HepG2 (cell line): Measurements from ENCODE around the gene KLHL40. TPM values are rescaled to one million over a fixed set of nuclear protein-coding genes. Genes with fewer than 3 reads are reported as not detected.

Experiments
- CREB1 ChIP-seq, 2 experiments: fragments of 450-650 bp in 1 of 2; IDR thresholded peaks; 2 replicates each; pipeline ENCODE4 v1.6.1; 2016 to 2017; ENCODE audit warnings: control low read depth in 1 of 2, mild to moderate bottlenecking in 1 of 2, missing compliant biosample characterization in 1 of 2, missing genetic modification characterization in 1 of 2
- EEA1 ChIP-seq: sonication (generic); formaldehyde crosslinking; IDR thresholded peaks from 2 replicates; pipeline ENCODE4 v1.5.1; 2020; ENCODE audit warnings: mild to moderate bottlenecking, missing genetic modification reagents, borderline replicate concordance
- MXD4 ChIP-seq: IDR thresholded peaks from 2 replicates; pipeline ENCODE4 v1.6.1; 2016; ENCODE audit warnings: mild to moderate bottlenecking, missing biosample characterization, missing genetic modification reagents
- ONECUT2 ChIP-seq: sonication (generic); formaldehyde crosslinking; IDR thresholded peaks from 2 replicates; pipeline ENCODE4 v1.4.0; 2020; ENCODE audit warnings: missing genetic modification reagents
- ZNF121 ChIP-seq: sonication (generic); formaldehyde crosslinking; IDR thresholded peaks from 2 replicates; pipeline ENCODE4 v1.5.0; 2020; ENCODE audit warnings: mild to moderate bottlenecking, missing genetic modification reagents
- ZNF136 ChIP-seq: sonication (generic); formaldehyde crosslinking; IDR thresholded peaks from 2 replicates; pipeline ENCODE4 v1.8.1; 2022; ENCODE audit warnings: low read depth, mild to moderate bottlenecking, moderate library complexity, missing genetic modification reagents
- ZNF367 ChIP-seq: sonication (generic); formaldehyde crosslinking; IDR thresholded peaks from 2 replicates; pipeline ENCODE4 v1.4.0; 2020; ENCODE audit warnings: missing genetic modification reagents, borderline replicate concordance
- ZNF383 ChIP-seq: sonication (generic); formaldehyde crosslinking; IDR thresholded peaks from 2 replicates; pipeline ENCODE4 v1.4.0; 2020; ENCODE audit warnings: missing genetic modification reagents, mild to moderate bottlenecking, borderline replicate concordance
- ZNF451 ChIP-seq: sonication (generic); formaldehyde crosslinking; IDR thresholded peaks from 2 replicates; pipeline ENCODE4 v1.5.0; 2020; ENCODE audit warnings: mild to moderate bottlenecking, missing genetic modification reagents
- ZNF614 ChIP-seq: IDR thresholded peaks from 2 replicates; pipeline ENCODE4 v1.6.1; 2018; ENCODE audit warnings: missing biosample characterization, missing genetic modification reagents, inconsistent platforms, borderline replicate concordance
- ZNF652 ChIP-seq: IDR thresholded peaks from 2 replicates; pipeline ENCODE4 v1.6.1; 2016; ENCODE audit warnings: low read depth, borderline replicate concordance
- ZNF678 ChIP-seq: sonication (generic); formaldehyde crosslinking; IDR thresholded peaks from 2 replicates; pipeline ENCODE4 v1.4.0; 2020; ENCODE audit warnings: mild to moderate bottlenecking, missing genetic modification reagents
- ZSCAN12 ChIP-seq: sonication (generic); formaldehyde crosslinking; IDR thresholded peaks from 2 replicates; pipeline ENCODE4 v1.9.0; 2021; ENCODE audit warnings: mild to moderate bottlenecking, missing genetic modification reagents
- ZSCAN21 ChIP-seq: sonication (generic); formaldehyde crosslinking; IDR thresholded peaks from 2 replicates; pipeline ENCODE4 v1.8.0; 2022; ENCODE audit warnings: mild to moderate bottlenecking, missing genetic modification reagents, moderate library complexity, borderline replicate concordance
- ZSCAN9 ChIP-seq: IDR thresholded peaks from 2 replicates; pipeline ENCODE4 v1.6.1; 2016; ENCODE audit warnings: borderline replicate concordance
- polyA plus RNA-seq, 8 experiments: library from polyadenylated mRNA; depleted of rRNA in 3 of 8; stranded (reverse) in 7 of 8; unstranded in 1 of 8; fragments of >200 nt; fragmentation: Illumina TruSeq in 4 of 8; extraction: Trizol in 4 of 8; gene quantifications; 2 replicates each; pipeline versions ENCODE4 v1.2.1 to v1.2.3, GENCODE V29; 2011 to 2016; ENCODE audit warnings: low read depth in 4 of 8, missing spikeins in 1 of 8, mixed read lengths in 1 of 8; ENCODE audit not compliant: insufficient read depth in 1 of 8
- total RNA-seq, 5 experiments: library from RNA; depleted of rRNA; stranded (reverse); fragments of >200 nt; fragmentation: Illumina TruSeq; extraction: Trizol; gene quantifications; 2 replicates each; pipeline ENCODE4 v1.2.3, GENCODE V29; 2016; ENCODE audit warnings: low read depth in 1 of 5
- TF ChIP-seq, protein P1 (sequence below), 2 experiments: sonication (generic) in 1 of 2; formaldehyde crosslinking in 1 of 2; IDR thresholded peaks; 2 replicates each; pipeline versions ENCODE4 v1.5.1 to v1.6.1; 2011 to 2020; ENCODE audit warnings: borderline replicate concordance in 1 of 2, low read depth in 1 of 2, low read length in 1 of 2, mild to moderate bottlenecking in 1 of 2, missing genetic modification reagents in 1 of 2, moderate library complexity in 1 of 2
- TF ChIP-seq, protein P2 (sequence below): sonication (generic); formaldehyde crosslinking; IDR thresholded peaks from 2 replicates; pipeline ENCODE4 v1.4.0; 2020; ENCODE audit warnings: missing genetic modification reagents, borderline replicate concordance
- TF ChIP-seq, protein P3 (sequence below): sonication (generic); formaldehyde crosslinking; IDR thresholded peaks from 2 replicates; pipeline ENCODE4 v1.8.1; 2023; ENCODE audit warnings: missing genetic modification reagents, inconsistent platforms, borderline replicate concordance
- TF ChIP-seq, protein P4 (sequence below): sonication (generic); formaldehyde crosslinking; IDR thresholded peaks from 2 replicates; pipeline ENCODE4 v1.8.1; 2022; ENCODE audit warnings: mild to moderate bottlenecking, missing genetic modification reagents

Gene KLHL40
- total and polyA plus RNA-seq, 2 of the 13 experiments (the other 11 are each of a cell fraction or from before 2014, with no cell fraction given), result not detected

DNA sequence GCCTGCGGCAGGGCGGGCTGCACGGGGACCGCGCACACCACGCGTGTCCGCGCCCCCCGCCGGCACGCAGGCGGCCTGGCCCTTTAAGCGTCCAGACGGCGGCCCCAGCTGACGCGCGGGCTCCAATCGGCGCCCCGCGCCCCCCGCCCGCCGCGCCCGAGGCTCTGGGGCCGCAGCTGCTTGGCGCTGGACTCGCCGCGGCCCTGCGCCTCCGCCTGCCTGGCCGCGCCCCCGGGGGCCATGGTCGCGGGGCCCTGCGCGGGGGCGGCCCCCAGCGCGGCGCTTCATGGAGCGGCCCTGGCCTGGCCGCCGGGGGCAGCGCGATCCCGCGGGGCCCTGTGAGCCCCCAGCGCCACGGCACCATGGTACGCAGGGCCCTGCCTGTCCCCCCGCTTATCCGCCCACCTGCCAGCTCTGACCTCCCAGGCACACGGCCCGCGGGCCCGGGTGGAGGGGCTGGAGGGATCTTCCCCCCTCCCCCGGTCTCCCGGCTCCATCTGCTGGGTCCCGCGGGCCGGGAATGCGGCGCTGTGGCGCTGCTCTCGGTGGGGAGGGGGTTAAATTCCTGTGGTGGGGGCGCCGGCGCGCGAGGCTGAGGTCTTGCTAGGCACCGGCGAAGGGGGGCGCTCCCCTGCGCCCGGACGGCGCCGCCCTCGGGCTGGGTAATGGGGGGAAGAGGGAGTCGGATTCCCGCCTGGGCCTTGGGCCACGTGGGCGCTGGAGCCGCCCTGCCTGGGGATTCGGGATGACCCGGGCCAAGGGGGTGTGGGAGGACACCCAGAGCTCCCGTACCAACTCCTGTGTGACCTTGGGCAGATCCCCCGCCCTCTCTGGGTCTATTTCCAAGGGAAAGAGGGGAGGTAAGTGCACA lies 30.8 kb upstream of the KLHL40 start (continued):
- TF ChIP-seq, protein P1, sequence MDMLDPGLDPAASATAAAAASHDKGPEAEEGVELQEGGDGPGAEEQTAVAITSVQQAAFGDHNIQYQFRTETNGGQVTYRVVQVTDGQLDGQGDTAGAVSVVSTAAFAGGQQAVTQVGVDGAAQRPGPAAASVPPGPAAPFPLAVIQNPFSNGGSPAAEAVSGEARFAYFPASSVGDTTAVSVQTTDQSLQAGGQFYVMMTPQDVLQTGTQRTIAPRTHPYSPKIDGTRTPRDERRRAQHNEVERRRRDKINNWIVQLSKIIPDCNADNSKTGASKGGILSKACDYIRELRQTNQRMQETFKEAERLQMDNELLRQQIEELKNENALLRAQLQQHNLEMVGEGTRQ (IDR thresholded peaks at IDR 0.05; ENCODE audit: low read depth, low read length), result no peak
- TF ChIP-seq, protein P1 (CRISPR knock-in tag; IDR thresholded peaks at IDR 0.05; ENCODE audit: borderline replicate concordance), result peak; percentile 57; the same call in 1 of the 2 replicates
- no peak for TF ChIP-seq ZNF678 (CRISPR knock-in tag)
- TF ChIP-seq, protein P2, sequence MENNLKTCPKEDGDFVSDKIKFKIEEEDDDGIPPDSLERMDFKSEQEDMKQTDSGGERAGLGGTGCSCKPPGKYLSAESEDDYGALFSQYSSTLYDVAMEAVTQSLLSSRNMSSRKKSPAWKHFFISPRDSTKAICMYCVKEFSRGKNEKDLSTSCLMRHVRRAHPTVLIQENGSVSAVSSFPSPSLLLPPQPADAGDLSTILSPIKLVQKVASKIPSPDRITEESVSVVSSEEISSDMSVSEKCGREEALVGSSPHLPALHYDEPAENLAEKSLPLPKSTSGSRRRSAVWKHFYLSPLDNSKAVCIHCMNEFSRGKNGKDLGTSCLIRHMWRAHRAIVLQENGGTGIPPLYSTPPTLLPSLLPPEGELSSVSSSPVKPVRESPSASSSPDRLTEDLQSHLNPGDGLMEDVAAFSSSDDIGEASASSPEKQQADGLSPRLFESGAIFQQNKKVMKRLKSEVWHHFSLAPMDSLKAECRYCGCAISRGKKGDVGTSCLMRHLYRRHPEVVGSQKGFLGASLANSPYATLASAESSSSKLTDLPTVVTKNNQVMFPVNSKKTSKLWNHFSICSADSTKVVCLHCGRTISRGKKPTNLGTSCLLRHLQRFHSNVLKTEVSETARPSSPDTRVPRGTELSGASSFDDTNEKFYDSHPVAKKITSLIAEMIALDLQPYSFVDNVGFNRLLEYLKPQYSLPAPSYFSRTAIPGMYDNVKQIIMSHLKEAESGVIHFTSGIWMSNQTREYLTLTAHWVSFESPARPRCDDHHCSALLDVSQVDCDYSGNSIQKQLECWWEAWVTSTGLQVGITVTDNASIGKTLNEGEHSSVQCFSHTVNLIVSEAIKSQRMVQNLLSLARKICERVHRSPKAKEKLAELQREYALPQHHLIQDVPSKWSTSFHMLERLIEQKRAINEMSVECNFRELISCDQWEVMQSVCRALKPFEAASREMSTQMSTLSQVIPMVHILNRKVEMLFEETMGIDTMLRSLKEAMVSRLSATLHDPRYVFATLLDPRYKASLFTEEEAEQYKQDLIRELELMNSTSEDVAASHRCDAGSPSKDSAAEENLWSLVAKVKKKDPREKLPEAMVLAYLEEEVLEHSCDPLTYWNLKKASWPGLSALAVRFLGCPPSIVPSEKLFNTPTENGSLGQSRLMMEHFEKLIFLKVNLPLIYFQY, result no peak; the same call in 1 of the 2 replicates
- 0 out of 2 replicates have a peak, but pooled peaks have one; percentile 55 for TF ChIP-seq ZSCAN21 (CRISPR knock-in tag)
- TF ChIP-seq CREB1 (IDR thresholded peaks at IDR 0.05), result no peak
- TF ChIP-seq CREB1 (CRISPR knock-in tag; IDR thresholded peaks at IDR 0.05), result no peak
- TF ChIP-seq ZNF136 (CRISPR knock-in tag), result 0 out of 2 replicates have a peak, but pooled peaks have one; percentile 11
- TF ChIP-seq EEA1 (CRISPR knock-in tag), result no peak
- TF ChIP-seq MXD4 (CRISPR knock-in tag), result no peak
- TF ChIP-seq, protein P3, sequence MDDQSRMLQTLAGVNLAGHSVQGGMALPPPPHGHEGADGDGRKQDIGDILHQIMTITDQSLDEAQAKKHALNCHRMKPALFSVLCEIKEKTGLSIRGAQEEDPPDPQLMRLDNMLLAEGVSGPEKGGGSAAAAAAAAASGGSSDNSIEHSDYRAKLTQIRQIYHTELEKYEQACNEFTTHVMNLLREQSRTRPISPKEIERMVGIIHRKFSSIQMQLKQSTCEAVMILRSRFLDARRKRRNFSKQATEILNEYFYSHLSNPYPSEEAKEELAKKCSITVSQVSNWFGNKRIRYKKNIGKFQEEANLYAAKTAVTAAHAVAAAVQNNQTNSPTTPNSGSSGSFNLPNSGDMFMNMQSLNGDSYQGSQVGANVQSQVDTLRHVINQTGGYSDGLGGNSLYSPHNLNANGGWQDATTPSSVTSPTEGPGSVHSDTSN (CRISPR knock-in tag), result no peak
- peak; percentile 85; the same call in 1 of the 2 replicates for TF ChIP-seq ZNF451 (CRISPR knock-in tag)
- TF ChIP-seq ONECUT2, result no peak
- peak; percentile 92 for TF ChIP-seq ZNF652 (CRISPR knock-in tag)
- TF ChIP-seq, protein P4, sequence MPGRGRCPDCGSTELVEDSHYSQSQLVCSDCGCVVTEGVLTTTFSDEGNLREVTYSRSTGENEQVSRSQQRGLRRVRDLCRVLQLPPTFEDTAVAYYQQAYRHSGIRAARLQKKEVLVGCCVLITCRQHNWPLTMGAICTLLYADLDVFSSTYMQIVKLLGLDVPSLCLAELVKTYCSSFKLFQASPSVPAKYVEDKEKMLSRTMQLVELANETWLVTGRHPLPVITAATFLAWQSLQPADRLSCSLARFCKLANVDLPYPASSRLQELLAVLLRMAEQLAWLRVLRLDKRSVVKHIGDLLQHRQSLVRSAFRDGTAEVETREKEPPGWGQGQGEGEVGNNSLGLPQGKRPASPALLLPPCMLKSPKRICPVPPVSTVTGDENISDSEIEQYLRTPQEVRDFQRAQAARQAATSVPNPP, result no peak
- no peak for TF ChIP-seq ZSCAN9
- TF ChIP-seq ZNF614, result no peak
- TF ChIP-seq ZNF383 (CRISPR knock-in tag), result peak; percentile 58; the same call in 1 of the 2 replicates
- no peak for TF ChIP-seq ZNF121 (CRISPR knock-in tag)
- no peak; the same call in 1 of the 2 replicates for TF ChIP-seq ZNF367 (CRISPR knock-in tag)
- TF ChIP-seq ZSCAN12 (CRISPR knock-in tag), result no peak
